Right lobe of liver (tissue), 6 donors: Measurements from ENCODE around the gene C11orf65. TPM values are rescaled to one million over a fixed set of nuclear protein-coding genes. Genes with fewer than 3 reads are reported as not detected.
"Not testable (repeated sequence)": the region's sequence is repeated elsewhere in the genome, so short reads cannot be mapped to it uniquely, and the experiment has no call there.

Experiments
- ATAC-seq, 4 donors: fragments of 200-7000 bp; cut with Tn5 transposase; one replicate each; pipeline ENCODE4 v1.9.1; 2020; ENCODE audit warnings: mild to moderate bottlenecking in 4 of 4, moderate library complexity in 4 of 4
- DNase-seq, 3 donors: peaks; one replicate each; pipeline ENCODE4 v3.0.0-alpha.2; 2020
- H3K27ac ChIP-seq, 3 donors: fragments of 200-600 bp; one replicate each; pipeline ENCODE4 v1.8.0; 2022
- H3K27me3 ChIP-seq, 2 donors: fragments of 200-600 bp; one replicate each; pipeline ENCODE4 v1.8.0; 2022
- H3K36me3 ChIP-seq, 4 donors: fragments of 200-600 bp; sonication (generic) in 1 of 4; one replicate each; pipeline versions ENCODE4 v1.5.1 to v1.8.0; 2017 to 2022; ENCODE audit warnings: control low read depth in 1 of 4
- H3K4me1 ChIP-seq, 4 donors: fragments of 200-600 bp; sonication (generic) in 1 of 4; one replicate each; pipeline versions ENCODE4 v1.5.1 to v1.8.0; 2017 to 2022; ENCODE audit warnings: control low read depth in 1 of 4
- H3K4me3 ChIP-seq, 3 donors: fragments of 200-600 bp; one replicate each; pipeline ENCODE4 v1.8.0; 2022
- H3K9me3 ChIP-seq, 4 donors: fragments of 200-600 bp; sonication (generic) in 1 of 4; one replicate each; pipeline versions ENCODE4 v1.5.1 to v1.8.0; 2017 to 2022; ENCODE audit warnings: control low read depth in 1 of 4
- CTCF ChIP-seq, 4 donors: fragments of 200-600 bp in 3 of 4; fragments of 450-650 bp in 1 of 4; IDR thresholded peaks; one replicate each; pipeline versions ENCODE4 v1.5.1 to v1.8.0; 2016 to 2022; ENCODE audit warnings: antibody characterized with exemption in 4 of 4, mild to moderate bottlenecking in 2 of 4
- POLR2A ChIP-seq: fragments of 450-650 bp; IDR thresholded peaks from one replicate; pipeline ENCODE4 v1.6.1; 2017; ENCODE audit warnings: antibody characterized with exemption, mild to moderate bottlenecking
- WGBS: methylation state at CpG from one replicate; pipeline ENCODE4 v1.1.6; 2018; ENCODE audit warnings: low coverage, low lambda C conversion rate; ENCODE audit not compliant: insufficient coverage; ENCODE audit errors: missing lambda C conversion rate; 5-methylcytosine and 5-hydroxymethylcytosine counted together
- intact Hi-C, 2 donors: fragments of 100-400 bp; cut with DNase I; formaldehyde crosslinking; loops; one replicate each; pipeline versions ENCODE4 v1.11.2 to v1.14.1; 2022
- total RNA-seq, 6 experiments: library from RNA; depleted of rRNA in 2 of 6; stranded (reverse); fragments of >200 nt in 2 of 6; fragmentation: NEBNext Ultra II Directional in 3 of 6; extraction: Animal tissue kit (Norgen Biotek cat#: 25700) in 3 of 6; gene quantifications; one replicate each; pipeline versions ENCODE4 v1.1.0 to v1.2.4, GENCODE V29; 2016 to 2023
- donor health status: DM: no; HTN: yes; CAD: no.
- donor health status: DM: no; HTN: no; CAD: no.
- donor health status: DM: no; HTN: no; CAD: no.
- donor health status: DM: no; HTN: yes; CAD: no.
- donor health status: DM: no; HTN: yes; CAD: no.

Gene C11orf65
- total RNA-seq, 6 experiments from 2014 or later = 0.18 to 0.88 (median 0.58) TPM

- Histone ChIP-seq H3K4me3 (no peak overlapping the region), H3K27ac (no peak overlapping the region), H3K9me3 (no peaks in the 10 kb centered on the region), H3K27me3 (no peaks in the 10 kb centered on the region), H3K4me1 (no peaks in the 10 kb centered on the region), H3K36me3 (no peaks in the 10 kb centered on the region)
- intact Hi-C loops = no loop called here
- TF ChIP-seq CTCF (IDR thresholded peaks at IDR 0.05) (no peak), POLR2A (no peak)
- DNase-seq (no peak), ATAC-seq (no peak)
- WGBS = 24% methylated on average over 1 of the region's 1 CpG
These were observed 74.3 kb downstream of the C11orf65 start for GRCh38 chr11:108393046-108393445.

DNA sequence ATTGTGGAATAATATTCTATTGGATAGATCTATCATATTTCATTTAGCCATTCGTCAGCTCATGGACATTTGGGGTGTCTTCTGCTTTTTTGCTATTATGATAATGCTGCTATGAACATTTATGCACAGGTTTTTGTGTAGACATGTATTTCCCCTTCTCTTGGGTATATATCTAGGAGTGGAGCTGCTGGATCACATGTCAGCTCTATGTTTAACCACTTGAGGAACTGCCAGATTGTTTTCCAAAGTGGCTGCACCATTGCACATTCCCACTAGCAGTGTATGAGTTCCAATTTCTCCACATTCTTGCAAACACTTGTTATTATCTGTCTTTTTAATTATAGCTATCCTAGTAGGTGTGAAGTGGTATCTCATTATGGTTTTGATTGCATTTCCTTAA, 75.0 kb downstream of the C11orf65 start:
- ATAC-seq (no peak), DNase-seq (no peak)
- no peaks in the 10 kb centered on the region for H3K36me3 ChIP-seq
- intact Hi-C loops = no loop called here
- no peaks in the 10 kb centered on the region for H3K9me3 ChIP-seq
- H3K4me1 ChIP-seq = no peaks in the 10 kb centered on the region
- H3K27me3 ChIP-seq = no peaks in the 10 kb centered on the region
- no peak overlapping the region for H3K4me3 ChIP-seq
- no peak overlapping the region for H3K27ac ChIP-seq
- TF ChIP-seq CTCF (IDR thresholded peaks at IDR 0.05) = no peak
- TF ChIP-seq POLR2A = no peak
- WGBS = 83% methylated on average over 1 of the region's 1 CpG

DNA sequence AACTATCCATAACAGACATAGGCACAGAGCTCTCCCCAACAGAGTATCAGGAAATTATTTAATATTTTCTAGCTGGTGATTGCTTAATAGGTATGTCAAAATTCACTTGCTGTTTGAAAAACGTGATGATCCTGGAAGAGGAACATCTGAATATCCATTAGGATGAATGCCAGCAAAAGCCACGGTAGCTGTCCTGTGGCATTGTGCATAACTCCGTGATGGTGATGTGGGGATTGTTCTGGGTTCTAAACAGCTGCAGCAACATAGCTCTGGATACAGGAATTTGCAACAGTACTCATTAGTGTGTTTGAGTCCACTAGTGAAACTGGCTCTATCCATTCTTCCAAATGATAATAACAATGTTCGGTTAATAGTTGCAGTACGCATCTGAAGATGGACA, 78.8 kb downstream of the C11orf65 start:
- ATAC-seq (no peak), DNase-seq (no peak)
- Histone ChIP-seq H3K27ac (no peak overlapping the region), H3K9me3 (no peaks in the 10 kb centered on the region), H3K4me1 (no peaks in the 10 kb centered on the region), H3K36me3 (no peaks in the 10 kb centered on the region), H3K4me3 (no peak overlapping the region), H3K27me3 (no peaks in the 10 kb centered on the region)
- no peak for TF ChIP-seq POLR2A
- TF ChIP-seq CTCF (IDR thresholded peaks at IDR 0.05) = no peak
- intact Hi-C loops = no loop called here
- WGBS = 72% methylated on average over 3 of the region's 5 CpGs

DNA sequence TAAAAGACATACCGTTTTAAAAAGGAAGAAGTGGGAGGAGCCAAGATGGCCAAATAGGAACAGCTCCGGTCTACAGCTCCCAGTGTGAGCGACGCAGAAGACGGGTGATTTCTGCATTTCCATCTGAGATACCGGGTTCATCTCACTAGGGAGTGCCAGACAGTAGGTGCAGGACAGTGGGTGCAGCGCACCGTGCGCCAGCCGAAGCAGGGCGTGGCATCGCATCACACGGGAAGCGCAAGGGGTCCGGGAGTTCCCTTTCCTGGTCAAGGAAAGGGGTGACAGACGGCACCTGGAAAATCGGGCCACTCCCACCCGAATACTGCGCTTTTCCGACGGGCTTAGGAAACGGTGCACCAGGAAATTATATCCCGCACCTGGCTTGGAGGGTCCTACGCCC, 93.8 kb downstream of the C11orf65 start:
- intact Hi-C loops, H3K27ac ChIP-seq, H3K36me3 ChIP-seq, DNase-seq, H3K4me1 ChIP-seq, ATAC-seq, H3K27me3 ChIP-seq, H3K4me3 ChIP-seq, H3K9me3 ChIP-seq: not testable (repeated sequence)
- WGBS = 94% methylated on average over 5 of the region's 24 CpGs

GRCh38 chr11:108370990-108371389, 96.3 kb downstream of the C11orf65 start:
- Histone ChIP-seq H3K36me3 (no peaks in the 10 kb centered on the region), H3K4me3 (no peak overlapping the region), H3K27me3 (no peaks in the 10 kb centered on the region), H3K4me1 (no peaks in the 10 kb centered on the region), H3K9me3 (no peaks in the 10 kb centered on the region), H3K27ac (no peak overlapping the region)
- no peak for DNase-seq
- intact Hi-C loops = no loop called here
- WGBS = 73% methylated on average over 5 of the region's 5 CpGs
- ATAC-seq = no peak
- TF ChIP-seq POLR2A (no peak), CTCF (IDR thresholded peaks at IDR 0.05) (no peak)
